K562 (cell line): ENCODE data around the gene KCNJ8. TPM values are rescaled to one million over a fixed set of nuclear protein-coding genes. Genes with fewer than 3 reads are reported as not detected.

Source experiments
- ATAC-seq: fragments of 200-7000 bp; cut with Tn5 transposase; 3 replicates; pipeline ENCODE4 v1.9.1; 2020; ENCODE audit warnings: moderate library complexity
- BruUV-seq: library from RNA; stranded (reverse); fragments of 400-500 nt; replicated peaks from 2 replicates; lab custom pipeline; 2021; lab: Mats Ljungman, UMichigan
- CTCF ChIA-PET: fragments of 300-600 bp; formaldehyde crosslinking; extraction: SDS; loops from one replicate; lab custom pipeline; 2021; ENCODE audit warnings: low intra/inter-chr PET ratio; lab: Yijun Ruan, JAX
- POLR2A ChIA-PET: fragments of 300-600, 350-650 bp; sonication (Branson Sonifier 250); formaldehyde crosslinking; extraction: SDS; loops from one replicate; lab custom pipeline; 2021; ENCODE audit warnings: antibody characterized with exemption, inconsistent platforms; lab: Yijun Ruan, JAX
- DNase-seq, 4 experiments: peaks; one replicate each; pipeline versions ENCODE4 v3.0.0 to v3.0.0-alpha.2; 2011 to 2018; ENCODE audit warnings: low spot score in 3 of 4, mixed read lengths in 3 of 4; ENCODE audit errors: extremely low read depth in 1 of 4
- FAIRE-seq: peaks from 2 replicates; lab custom pipeline; 2011; peaks lifted over from hg19 to GRCh38; lab: Jason Lieb, UNC
- H2AFZ ChIP-seq: 2 replicates; pipeline ENCODE4 v1.6.0; 2011; ENCODE audit warnings: low read depth, low read length, control low read depth, inconsistent platforms
- H3K27ac ChIP-seq: fragments of 200-600 bp; 3 replicates; pipeline ENCODE4 v1.8.0; 2011; ENCODE audit warnings: low read depth, mild to moderate bottlenecking, control low read depth, inconsistent platforms, low read length, moderate library complexity, mixed read lengths; ENCODE audit errors: extremely low read depth
- H3K27me3 ChIP-seq, 2 experiments: fragments of 300-600 bp in 1 of 2; 2 replicates in 1 of 2; 3 replicates in 1 of 2; pipeline versions ENCODE4 v1.6.0 to v1.8.0; 2011; ENCODE audit warnings: inconsistent platforms in 2 of 2, low read length in 2 of 2, mild to moderate bottlenecking in 1 of 2, mixed read lengths in 1 of 2, moderate library complexity in 1 of 2; ENCODE audit not compliant: control insufficient read depth in 2 of 2, insufficient read depth in 2 of 2
- H3K36me3 ChIP-seq: fragments of 300-600 bp; 3 replicates; pipeline ENCODE4 v1.8.0; 2011; ENCODE audit warnings: mild to moderate bottlenecking, low read length, inconsistent platforms; ENCODE audit not compliant: control insufficient read depth, insufficient read depth
- H3K4me1 ChIP-seq, 2 experiments: fragments of 200-600 bp in 1 of 2; replicated peaks in 1 of 2; 2 replicates in 1 of 2; 3 replicates in 1 of 2; pipeline versions ENCODE4 v1.5.1 to v1.8.0; 2011; ENCODE audit warnings: inconsistent platforms in 2 of 2, low read length in 2 of 2, mild to moderate bottlenecking in 1 of 2, mixed read lengths in 1 of 2, moderate library complexity in 1 of 2; ENCODE audit not compliant: control insufficient read depth in 2 of 2, insufficient read depth in 2 of 2
- H3K4me2 ChIP-seq: 2 replicates; pipeline ENCODE4 v1.6.1; 2011; ENCODE audit warnings: low read length, control low read depth, inconsistent platforms, mixed read lengths; ENCODE audit not compliant: insufficient read depth
- H3K4me3 ChIP-seq: fragments of 200-600 bp; sonication (generic), shearing (Covaris generic); 2 replicates; pipeline ENCODE4 v1.5.1; 2016; ENCODE audit warnings: control low read depth, inconsistent platforms
- H3K79me2 ChIP-seq: fragments of 200-600 bp; 3 replicates; pipeline ENCODE4 v1.8.0; 2011; ENCODE audit warnings: low read length, inconsistent platforms; ENCODE audit not compliant: control insufficient read depth, insufficient read depth
- H3K9ac ChIP-seq, 2 experiments: 2 replicates each; pipeline versions ENCODE4 v1.6.0 to v1.6.1; 2011; ENCODE audit warnings: low read depth in 2 of 2, low read length in 2 of 2, control low read depth in 1 of 2, inconsistent platforms in 1 of 2, mild to moderate bottlenecking in 1 of 2, mixed read lengths in 1 of 2; ENCODE audit not compliant: insufficient read depth in 1 of 2
- H3K9me1 ChIP-seq: one replicate; pipeline ENCODE4 v1.6.0; 2011; ENCODE audit warnings: inconsistent platforms, mild to moderate bottlenecking, low read length, moderate library complexity; ENCODE audit not compliant: control insufficient read depth, insufficient read depth
- H3K9me3 ChIP-seq: replicated peaks from 2 replicates; pipeline ENCODE4 v1.5.1; 2011; ENCODE audit warnings: low read depth, low read length, inconsistent platforms; ENCODE audit not compliant: control insufficient read depth, insufficient read depth
- H4K20me1 ChIP-seq: replicated peaks from 2 replicates; pipeline ENCODE4 v1.6.1; 2011; ENCODE audit warnings: low read length, inconsistent platforms, mixed read lengths; ENCODE audit not compliant: control insufficient read depth, insufficient read depth
- DDX20 ChIP-seq: fragments of 450-650 bp; IDR thresholded peaks from 2 replicates; pipeline ENCODE4 v1.6.1; 2016; ENCODE audit warnings: missing genetic modification characterization, low read depth, mild to moderate bottlenecking, missing compliant biosample characterization, moderate library complexity
- POLR2B ChIP-seq: fragments of 450-650 bp; IDR thresholded peaks from 2 replicates; pipeline ENCODE4 v1.6.1; 2018; ENCODE audit warnings: low read depth; ENCODE audit not compliant: partially characterized antibody
- RBBP5 ChIP-seq: fragments of 200-600 bp; sonication (generic); IDR thresholded peaks from 2 replicates; pipeline ENCODE4 v1.6.1; 2012; ENCODE audit warnings: borderline replicate concordance, mild to moderate bottlenecking, low read length, control low read depth, inconsistent platforms; ENCODE audit not compliant: insufficient read depth, poor library complexity, severe bottlenecking
- TEAD2 ChIP-seq: fragments of 450-650 bp; IDR thresholded peaks from 2 replicates; pipeline ENCODE4 v1.6.1; 2016; ENCODE audit warnings: missing genetic modification characterization, control low read depth, missing compliant biosample characterization
- ZFP1 ChIP-seq: fragments of 450-650 bp; formaldehyde crosslinking; IDR thresholded peaks from 2 replicates; pipeline ENCODE4 v1.4.0; 2020; ENCODE audit warnings: mild to moderate bottlenecking, mixed read lengths
- ZNF143 ChIP-seq: sonication (generic); formaldehyde crosslinking; IDR thresholded peaks from 2 replicates; pipeline ENCODE4 v1.9.0; 2022; ENCODE audit warnings: mild to moderate bottlenecking, missing genetic modification reagents
- ZNF589 ChIP-seq: fragments of 200-800 bp; sonication (Bioruptor generic); IDR thresholded peaks from 2 replicates; pipeline ENCODE4 v1.6.1; 2016; ENCODE audit warnings: low read depth, missing genetic modification characterization, missing compliant biosample characterization
- WGBS: fragments of 100-300 bp; shearing (Covaris generic); methylation state at CpG from one replicate; pipeline ENCODE4 v1.1.6; 2016; ENCODE audit warnings: low coverage, mixed read lengths; ENCODE audit not compliant: insufficient coverage; ENCODE audit errors: missing lambda C conversion rate; 5-methylcytosine and 5-hydroxymethylcytosine counted together
- in situ Hi-C: fragments of 300-500 bp; cut with MboI; formaldehyde crosslinking; loops from 4 replicates; pipeline ENCODE4 v1.15.0; 2018; ENCODE audit warnings: inconsistent platforms, mixed read lengths
- intact Hi-C: fragments of 100-400 bp; cut with micrococcal nuclease; formaldehyde crosslinking; loops from 2 replicates; pipeline ENCODE4 v1.14.2; 2022
- polyA plus RNA-seq, 8 experiments: library from polyadenylated mRNA; depleted of rRNA in 4 of 8; stranded (reverse) in 5 of 8; unstranded in 3 of 8; fragments of >200 nt; fragmentation: Nextera tagmentation in 2 of 8; fragmentation: Illumina TruSeq in 1 of 8; extraction: Ambion mirVana in 2 of 8; extraction: Trizol in 1 of 8; gene quantifications; 2 replicates each; pipeline versions ENCODE4 v1.2.1 to v1.2.3, GENCODE V29; 2011 to 2014; ENCODE audit warnings: inconsistent platforms in 1 of 8, missing spikeins in 1 of 8
- total RNA-seq, 7 experiments: library from RNA; depleted of rRNA in 6 of 7; stranded (reverse); fragments of >200 nt in 6 of 7; fragmentation: Illumina TruSeq in 2 of 7; extraction: Trizol in 2 of 7; gene quantifications; 2 replicates each; pipeline versions ENCODE4 v1.2.1 to v1.2.3, GENCODE V29; 2011 to 2021; ENCODE audit warnings: low replicate concordance in 1 of 7
- TF ChIP-seq, protein P1 (sequence below): fragments of 450-650 bp; formaldehyde crosslinking; IDR thresholded peaks from 2 replicates; pipeline ENCODE4 v1.4.0; 2022; ENCODE audit warnings: missing genetic modification characterization

Gene KCNJ8
- total and polyA plus RNA-seq, 9 of the 15 experiments (the other 6 are each of a cell fraction or from before 2014, with no cell fraction given) = 0.28 to 3.6 (median 1.1) TPM

DNA sequence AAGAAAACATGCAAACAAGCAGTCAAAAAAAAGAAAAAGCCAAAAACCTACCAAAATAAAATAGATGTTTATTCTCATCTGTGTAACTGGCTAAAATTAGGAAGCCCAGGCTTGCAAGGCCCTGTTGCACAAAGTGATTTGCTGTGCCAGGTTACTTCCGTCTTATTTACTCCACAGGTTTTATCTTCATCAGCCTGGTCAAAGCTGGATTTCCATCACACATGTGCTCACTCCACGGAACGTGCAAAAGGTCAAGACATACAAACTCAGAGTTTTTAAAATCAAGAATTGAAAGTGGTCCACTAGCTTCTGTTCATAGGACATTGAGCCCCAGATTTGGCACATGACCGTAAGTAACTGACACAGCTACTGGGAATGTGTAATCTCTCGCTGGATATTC, 14.8 kb downstream of the KCNJ8 start:
- Histone ChIP-seq H3K27me3 (no peaks in the 10 kb centered on the region), H3K4me2 (no peak overlapping the region), H3K4me3 (no peak overlapping the region), H3K9me3 (no peaks in the 10 kb centered on the region), H3K4me1 (no peaks in the 10 kb centered on the region; a peak in 1 of 5 replicates), H3K79me2 (no peaks in the 10 kb centered on the region), H3K9me1 (no peaks in the 10 kb centered on the region), H2AFZ (no peak overlapping the region), H3K36me3 (no peaks in the 10 kb centered on the region), H3K9ac (no peak overlapping the region), H4K20me1 (no peaks in the 10 kb centered on the region), H3K27ac (no peak overlapping the region)
- DNase-seq = no peak
- CTCF ChIA-PET = no interaction called here
- WGBS = 24% methylated on average over 5 of the region's 5 CpGs
- POLR2A ChIA-PET = no interaction called here
- no TSS peak for BruUV-seq
- ATAC-seq = no peak
- in situ Hi-C loops (no loop called here), intact Hi-C loops (no loop called here)
- no peak for FAIRE-seq
- no peak for TF ChIP-seq ZFP1 (CRISPR knock-in tag)
- TF ChIP-seq DDX20 (tag) = no peak
- no peak for TF ChIP-seq TEAD2
- TF ChIP-seq ZNF143 (CRISPR knock-in tag) = no peak

DNA sequence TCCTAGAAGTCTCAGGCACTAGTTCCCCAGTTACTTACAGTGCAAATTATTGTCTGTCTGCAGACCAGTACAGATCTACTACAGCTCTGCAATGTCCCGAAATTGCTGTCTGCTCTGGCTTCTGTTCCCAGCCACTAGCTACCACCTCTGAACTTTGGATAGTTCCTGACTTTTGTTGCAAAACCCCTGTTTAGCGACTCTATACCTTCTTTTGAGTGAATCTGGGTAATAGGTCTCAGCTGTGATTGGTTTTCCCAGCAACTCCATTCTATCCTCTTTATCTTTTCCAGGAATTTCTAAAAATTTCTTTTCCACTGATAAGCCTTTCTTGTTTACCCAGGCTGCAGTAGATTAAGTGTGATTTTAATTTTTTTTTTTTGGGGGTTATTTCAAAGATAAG, 16.8 kb downstream of the KCNJ8 start:
- CTCF ChIA-PET = no interaction called here
- Histone ChIP-seq H3K36me3 (no peaks in the 10 kb centered on the region), H3K9me3 (no peaks in the 10 kb centered on the region), H3K4me2 (no peak overlapping the region), H3K79me2 (no peaks in the 10 kb centered on the region), H3K4me3 (no peak overlapping the region), H3K9ac (no peak overlapping the region), H4K20me1 (no peaks in the 10 kb centered on the region), H3K4me1 (no peaks in the 10 kb centered on the region; a peak in 1 of 5 replicates), H3K9me1 (no peaks in the 10 kb centered on the region), H2AFZ (no peak overlapping the region), H3K27me3 (no peaks in the 10 kb centered on the region), H3K27ac (no peak overlapping the region)
- no peak for FAIRE-seq
- DNase-seq = no peak
- 4% methylated on average over 2 of the region's 2 CpGs for WGBS
- intact Hi-C loops (no loop called here), in situ Hi-C loops (no loop called here)
- no TSS peak for BruUV-seq
- no peak for ATAC-seq
- POLR2A ChIA-PET = no interaction called here
- TF ChIP-seq ZNF589 (CRISPR knock-in tag) (no peak), POLR2B (no peak), RBBP5 (no peak)
- TF ChIP-seq, protein P1, sequence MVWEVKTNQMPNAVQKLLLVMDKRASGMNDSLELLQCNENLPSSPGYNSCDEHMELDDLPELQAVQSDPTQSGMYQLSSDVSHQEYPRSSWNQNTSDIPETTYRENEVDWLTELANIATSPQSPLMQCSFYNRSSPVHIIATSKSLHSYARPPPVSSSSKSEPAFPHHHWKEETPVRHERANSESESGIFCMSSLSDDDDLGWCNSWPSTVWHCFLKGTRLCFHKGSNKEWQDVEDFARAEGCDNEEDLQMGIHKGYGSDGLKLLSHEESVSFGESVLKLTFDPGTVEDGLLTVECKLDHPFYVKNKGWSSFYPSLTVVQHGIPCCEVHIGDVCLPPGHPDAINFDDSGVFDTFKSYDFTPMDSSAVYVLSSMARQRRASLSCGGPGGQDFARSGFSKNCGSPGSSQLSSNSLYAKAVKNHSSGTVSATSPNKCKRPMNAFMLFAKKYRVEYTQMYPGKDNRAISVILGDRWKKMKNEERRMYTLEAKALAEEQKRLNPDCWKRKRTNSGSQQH (CRISPR knock-in tag) = no peak
